ENCODE measurements around the gene EIF4A3.

EIF4A3 gene

GRCh38 chr17:80130992-80131391 is 15.9 kb downstream of the EIF4A3 start:
- DNase-seq: no peak

DNA sequence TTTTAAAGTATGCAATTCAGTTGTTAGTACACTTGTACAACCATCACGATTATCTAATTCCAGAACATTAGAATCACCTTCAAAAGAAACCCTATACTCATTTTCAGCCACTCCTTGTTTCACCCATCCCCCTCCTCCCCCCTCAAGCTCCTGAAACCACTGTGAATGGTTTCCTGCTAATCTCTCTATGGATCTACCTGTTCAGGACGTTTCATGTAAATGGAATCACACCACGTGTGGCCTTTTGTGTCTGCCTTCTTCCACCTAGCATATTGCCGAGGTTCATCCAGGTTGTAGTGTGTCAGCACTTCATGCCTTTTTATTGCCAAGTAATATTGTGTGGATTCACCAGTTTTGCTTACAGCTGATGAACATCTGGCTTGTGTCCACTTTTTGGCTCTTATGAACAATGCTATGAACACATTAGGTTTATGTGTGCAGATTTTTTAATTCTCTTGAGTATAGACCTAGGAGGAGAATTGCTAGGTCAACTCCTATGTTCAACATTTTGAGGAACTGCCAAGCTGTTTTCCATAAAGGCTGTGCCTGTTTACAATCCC is 17.8 kb downstream of the EIF4A3 start:
- DNase-seq: no peak

DNA sequence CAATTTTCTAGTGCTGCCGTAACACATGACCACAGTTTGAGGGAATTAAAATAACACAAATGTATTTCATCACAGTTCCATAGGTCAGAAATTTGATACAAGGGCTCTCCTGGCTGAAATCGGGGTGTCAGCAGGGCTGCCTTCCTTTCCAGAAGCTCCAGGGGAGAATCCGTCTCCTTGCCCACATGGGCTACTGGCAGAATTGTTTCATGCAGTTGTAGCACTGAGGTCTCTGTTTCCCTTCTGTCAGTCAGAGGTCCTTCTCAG is 20.5 kb downstream of the EIF4A3 start:
- DNase-seq: no peak

GRCh38 chr17:80125656-80126448 is 21.1 kb downstream of the EIF4A3 start:
- no peak for DNase-seq

DNA sequence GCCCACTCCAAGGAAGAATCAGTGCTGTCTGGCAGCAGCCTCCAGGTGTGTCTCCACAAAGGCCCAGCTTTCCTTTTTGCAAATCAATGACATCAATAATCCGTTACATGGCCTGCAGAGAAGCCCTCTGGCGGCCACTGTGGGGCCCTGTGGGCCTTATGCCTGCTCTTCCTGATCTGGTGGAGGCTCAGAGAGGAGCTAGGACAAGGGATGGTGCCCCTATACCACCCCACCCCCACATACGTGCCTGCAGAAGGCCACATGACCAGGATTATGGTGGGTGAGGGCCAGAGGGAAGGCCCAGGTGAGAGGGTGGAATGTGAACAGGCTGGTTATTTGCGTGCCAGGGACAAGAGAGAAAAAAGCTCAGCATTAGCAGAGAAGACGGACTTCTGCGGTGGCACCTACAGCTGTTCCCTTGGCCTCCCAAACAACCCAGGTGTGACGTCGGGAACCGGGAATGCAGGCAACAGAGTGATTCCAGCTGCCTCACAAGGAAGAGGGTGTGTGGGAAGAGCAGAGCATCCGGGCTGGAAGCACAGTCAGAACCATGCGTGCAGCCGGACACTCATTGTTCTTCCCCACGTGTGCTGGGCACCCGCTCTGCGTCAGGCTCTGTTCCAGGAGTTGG is 22.5 kb downstream of the EIF4A3 start:
- DNase-seq: peak; percentile 90

- peak; percentile 84 for DNase-seq
These were observed 23.1 kb downstream of the EIF4A3 start for GRCh38 chr17:80123791-80124190.

GRCh38 chr17:80122926-80123505 is 23.9 kb downstream of the EIF4A3 start:
- DNase-seq: no peak

GRCh38 chr17:80122026-80122575 is 24.8 kb downstream of the EIF4A3 start:
- DNase-seq: no peak

GRCh38 chr17:80119839-80120238 is 27.1 kb downstream of the EIF4A3 start:
- DNase-seq: no peak

GRCh38 chr17:80119271-80119791 is 27.6 kb downstream of the EIF4A3 start:
- no peak for DNase-seq

- no peak for DNase-seq
These were observed 28.2 kb downstream of the EIF4A3 start for GRCh38 chr17:80118601-80119270.

DNA sequence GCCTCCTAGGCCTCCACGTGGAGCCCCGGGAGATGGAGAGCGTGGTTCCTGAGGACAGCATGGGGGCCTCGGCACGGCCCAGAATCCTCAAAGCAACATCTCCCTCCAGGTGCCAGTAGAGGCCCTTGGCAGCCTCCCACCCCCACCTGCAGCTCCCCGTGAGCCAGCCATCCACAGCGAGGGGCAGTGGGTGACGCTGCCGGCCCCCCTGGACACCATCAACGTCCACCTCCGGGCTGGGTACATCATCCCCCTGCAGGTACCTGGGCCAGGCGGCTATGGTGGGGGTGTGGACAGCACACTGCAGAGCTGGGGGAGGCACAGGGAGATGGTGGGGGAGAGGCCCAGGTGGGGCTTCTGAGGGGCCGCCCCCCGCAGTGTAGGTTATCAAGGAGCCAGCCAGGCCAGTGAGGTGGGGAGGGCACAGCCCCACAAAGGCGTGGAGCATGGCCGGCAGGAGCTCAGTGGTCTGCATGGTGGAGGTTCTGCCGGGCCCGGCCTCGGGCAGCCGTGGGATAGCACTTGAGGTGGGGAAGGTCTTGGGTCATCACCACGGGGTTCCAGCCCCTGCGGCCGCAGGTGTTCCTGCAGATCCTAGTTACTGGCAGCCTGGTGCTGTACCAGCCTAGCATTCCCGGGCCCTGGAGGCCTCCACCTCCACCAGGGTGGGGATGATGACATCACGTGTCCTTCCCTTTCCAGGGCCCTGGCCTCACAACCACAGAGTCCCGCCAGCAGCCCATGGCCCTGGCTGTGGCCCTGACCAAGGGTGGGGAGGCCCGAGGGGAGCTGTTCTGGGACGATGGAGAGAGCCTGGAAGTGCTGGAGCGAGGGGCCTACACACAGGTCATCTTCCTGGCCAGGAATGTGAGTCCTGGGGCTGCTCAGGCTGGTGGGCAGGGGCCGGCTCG is 29.2 kb downstream of the EIF4A3 start:
- DNase-seq: no peak

DNA sequence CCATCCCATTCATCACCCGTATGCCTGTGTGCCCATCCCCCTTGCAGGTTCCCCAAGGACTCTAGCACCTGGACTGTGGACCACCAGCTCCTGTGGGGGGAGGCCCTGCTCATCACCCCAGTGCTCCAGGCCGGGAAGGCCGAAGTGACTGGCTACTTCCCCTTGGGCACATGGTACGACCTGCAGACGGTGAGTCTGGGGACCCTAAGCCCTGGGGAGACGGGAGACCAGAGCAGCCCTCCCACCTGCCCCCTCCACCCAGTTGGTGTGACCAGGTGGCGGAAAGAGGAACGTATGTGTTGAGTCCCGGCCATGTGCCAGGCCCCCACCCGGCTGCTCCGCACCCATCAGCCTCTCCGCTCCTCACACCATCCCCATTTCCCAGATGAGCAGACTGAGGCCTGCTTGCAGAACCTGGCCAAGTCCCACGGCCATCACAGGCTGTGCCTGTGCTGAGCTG is 30.0 kb downstream of the EIF4A3 start:
- DNase-seq: no peak

GRCh38 chr17:80116276-80116920 is 30.5 kb downstream of the EIF4A3 start:
- no peak for DNase-seq

DNA sequence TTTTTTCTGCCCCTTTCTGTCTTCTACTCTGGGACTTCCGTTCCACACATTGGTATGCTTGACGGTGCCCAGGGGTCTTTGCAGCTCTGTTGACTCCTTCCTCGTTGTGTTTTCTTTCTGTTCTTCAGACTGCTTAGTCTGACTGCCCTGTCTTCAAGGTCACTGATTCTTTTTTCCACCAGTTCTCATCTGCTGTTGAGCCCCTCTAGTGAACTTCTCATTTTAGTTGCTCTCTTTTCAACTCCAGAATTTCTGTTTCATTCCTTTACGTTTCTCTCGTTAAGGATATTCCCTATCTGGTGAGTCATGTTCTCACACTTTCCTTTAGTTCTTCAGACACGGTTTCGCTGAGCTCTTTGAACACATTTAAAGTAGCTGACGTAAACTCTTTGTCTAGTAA is 31.8 kb downstream of the EIF4A3 start:
- no peak for DNase-seq

DNA sequence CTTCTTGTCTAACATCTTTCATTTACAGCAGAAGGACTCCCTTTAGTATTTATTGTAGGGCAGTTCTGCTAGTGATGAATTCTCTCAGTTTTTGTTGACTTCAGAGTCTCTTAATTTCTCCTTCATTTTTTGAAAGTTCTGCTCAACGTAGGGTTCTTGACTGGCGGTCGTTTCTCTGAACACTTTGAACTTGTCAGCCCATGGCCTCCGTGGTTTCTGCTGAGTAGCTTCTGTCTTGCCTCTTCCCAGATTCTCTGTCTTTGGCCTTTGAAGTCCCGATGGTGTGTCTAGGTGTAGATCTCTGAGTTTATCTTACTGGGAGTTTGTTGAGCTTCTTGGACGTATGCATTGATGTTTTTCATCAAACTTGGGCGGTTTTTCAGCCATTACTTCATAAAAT is 32.2 kb downstream of the EIF4A3 start:
- no peak for DNase-seq

DNA sequence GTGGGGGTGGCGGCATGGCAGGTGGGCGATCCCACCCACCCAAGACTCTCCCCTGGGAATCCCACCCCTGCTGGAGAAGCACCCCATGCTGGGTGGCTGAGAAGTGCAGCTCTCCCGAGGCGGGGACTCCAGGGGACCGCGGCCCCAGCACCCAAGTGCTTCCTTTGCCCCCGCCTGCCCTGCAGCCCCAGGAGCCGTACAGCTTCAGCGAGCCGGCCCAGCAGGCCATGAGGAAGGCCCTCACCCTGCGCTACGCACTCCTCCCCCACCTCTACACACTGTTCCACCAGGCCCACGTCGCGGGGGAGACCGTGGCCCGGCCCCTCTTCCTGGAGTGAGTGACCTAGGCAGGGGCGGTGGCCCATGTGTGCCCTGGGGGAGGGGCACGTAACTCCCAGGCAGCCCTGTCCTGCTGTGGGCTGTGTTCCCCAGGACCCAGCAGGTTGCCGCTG is 33.9 kb downstream of the EIF4A3 start:
- peak; percentile 61 for DNase-seq

DNA sequence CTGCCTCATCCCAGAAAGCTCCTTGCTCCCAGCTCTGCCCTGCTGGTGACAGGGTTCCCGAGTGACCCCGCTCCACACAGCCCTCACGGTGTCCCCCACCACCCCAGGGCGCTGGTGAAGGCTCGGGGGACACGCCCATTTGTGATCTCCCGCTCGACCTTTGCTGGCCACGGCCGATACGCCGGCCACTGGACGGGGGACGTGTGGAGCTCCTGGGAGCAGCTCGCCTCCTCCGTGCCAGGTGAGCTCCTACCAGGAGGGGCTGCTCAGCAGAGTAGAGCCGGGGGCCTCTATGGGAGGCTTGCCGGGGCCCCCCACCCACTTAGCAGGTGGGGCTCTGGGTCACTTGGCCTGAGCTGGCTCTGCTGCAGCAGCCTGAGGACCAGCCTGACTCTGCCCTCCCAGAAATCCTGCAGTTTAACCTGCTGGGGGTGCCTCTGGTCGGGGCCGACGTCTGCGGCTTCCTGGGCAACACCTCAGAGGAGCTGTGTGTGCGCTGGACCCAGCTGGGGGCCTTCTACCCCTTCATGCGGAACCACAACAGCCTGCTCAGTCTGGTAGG is 34.4 kb downstream of the EIF4A3 start:
- no peak for DNase-seq

DNA sequence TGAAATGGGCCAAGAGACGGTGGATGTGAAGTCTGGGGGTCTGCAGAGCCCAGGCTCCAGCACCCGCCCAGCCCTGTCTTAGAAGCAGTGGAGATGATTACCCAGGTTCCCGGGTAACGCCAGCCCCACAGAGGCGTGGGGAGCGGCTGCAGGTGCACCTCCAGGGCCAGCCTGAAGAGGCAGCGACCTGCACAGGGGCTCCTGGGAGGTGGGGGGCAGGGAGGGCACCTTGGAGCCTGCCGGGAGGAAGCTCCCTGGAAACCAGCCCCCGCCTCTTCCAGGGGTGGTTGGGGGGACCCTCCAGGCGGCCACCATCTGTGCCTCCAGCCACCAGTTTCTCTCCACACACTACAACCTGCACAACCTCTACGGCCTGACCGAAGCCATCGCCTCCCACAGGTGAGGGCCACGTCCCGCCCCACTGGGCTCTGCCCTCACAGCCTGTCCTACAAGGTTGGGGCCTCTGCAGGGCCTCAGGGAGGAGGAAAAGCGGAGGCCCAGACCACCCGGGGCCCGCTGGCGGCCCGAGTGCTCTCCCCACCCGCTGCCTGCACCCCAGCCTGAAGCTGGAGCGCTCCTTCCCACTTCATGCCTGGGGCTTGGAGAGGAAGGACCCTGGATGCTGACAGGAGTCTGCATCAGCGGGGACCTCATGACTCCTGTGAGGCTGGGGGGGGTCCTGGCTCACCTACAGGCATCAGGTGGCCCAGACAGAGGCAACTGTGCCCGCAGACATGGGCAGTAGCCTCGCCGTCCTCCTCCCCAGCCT is 35.0 kb downstream of the EIF4A3 start:
- no peak for DNase-seq
